Measurements from ENCODE around the gene NCOA5. TPM values are rescaled to one million over a fixed set of nuclear protein-coding genes. Genes with fewer than 3 reads are reported as not detected.

The NCOA5 gene
- total RNA-seq, 1 donor from 2014 or later, result 26.2 TPM

- no peak for TF ChIP-seq CTCF (IDR thresholded peaks at IDR 0.05)
- Mint-ChIP-seq H3K4me1 (ENCODE audit: low read depth) (peaks cover 20% of the 10 kb centered on the region), H3K4me3 (ENCODE audit: unreplicated experiment) (no peak overlapping the region), H3K36me3 (ENCODE audit: low read depth) (peaks cover 59% of the 10 kb centered on the region), H3K9me3 (ENCODE audit: low read depth) (no peaks in the 10 kb centered on the region), H3K27ac (ENCODE audit: unreplicated experiment) (no peak overlapping the region), H3K27me3 (ENCODE audit: low read depth) (peaks cover 2% of the 10 kb centered on the region)
- DNase-seq (ENCODE audit: low spot score), result no peak
Observed at GRCh38 chr20:46062151-46062550, 27.6 kb downstream of the NCOA5 start.

DNA sequence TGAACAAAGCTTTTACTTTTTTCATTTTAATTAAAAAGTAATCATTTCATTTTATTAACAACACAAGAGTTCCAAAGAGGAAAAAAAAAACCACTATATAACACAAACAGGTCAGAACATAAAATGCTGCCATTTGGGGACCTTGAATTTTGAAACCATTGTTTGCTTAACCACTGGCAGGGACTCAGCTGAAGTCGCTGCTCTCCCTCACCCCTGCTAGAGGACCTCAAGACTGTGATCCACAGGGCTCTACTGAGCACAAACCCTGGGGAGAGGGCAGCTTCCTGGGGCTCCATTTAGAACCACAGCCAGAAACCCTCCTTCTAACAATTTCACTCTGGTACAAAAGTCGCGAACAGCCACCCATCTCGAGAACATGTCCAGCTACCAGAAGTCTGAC lies 28.8 kb downstream of the NCOA5 start:
- Mint-ChIP-seq H3K27me3 (ENCODE audit: low read depth) (peaks cover 7% of the 10 kb centered on the region), H3K27ac (ENCODE audit: unreplicated experiment) (no peak overlapping the region), H3K4me1 (ENCODE audit: low read depth) (peaks cover 20% of the 10 kb centered on the region), H3K9me3 (ENCODE audit: low read depth) (no peaks in the 10 kb centered on the region), H3K36me3 (ENCODE audit: low read depth) (peaks cover 55% of the 10 kb centered on the region), H3K4me3 (ENCODE audit: unreplicated experiment) (no peak overlapping the region)
- DNase-seq (ENCODE audit: low spot score), result no peak
- TF ChIP-seq CTCF (IDR thresholded peaks at IDR 0.05), result no peak

- Mint-ChIP-seq H3K36me3 (ENCODE audit: low read depth) (peaks cover 49% of the 10 kb centered on the region), H3K27me3 (ENCODE audit: low read depth) (peaks cover 10% of the 10 kb centered on the region), H3K4me1 (ENCODE audit: low read depth) (peaks cover 20% of the 10 kb centered on the region), H3K4me3 (ENCODE audit: unreplicated experiment) (no peak overlapping the region), H3K9me3 (ENCODE audit: low read depth) (no peaks in the 10 kb centered on the region), H3K27ac (ENCODE audit: unreplicated experiment) (no peak overlapping the region)
- no peak for TF ChIP-seq CTCF (IDR thresholded peaks at IDR 0.05)
- DNase-seq (ENCODE audit: low spot score), result no peak
Observed at GRCh38 chr20:46060301-46060881, 29.4 kb downstream of the NCOA5 start.

DNA sequence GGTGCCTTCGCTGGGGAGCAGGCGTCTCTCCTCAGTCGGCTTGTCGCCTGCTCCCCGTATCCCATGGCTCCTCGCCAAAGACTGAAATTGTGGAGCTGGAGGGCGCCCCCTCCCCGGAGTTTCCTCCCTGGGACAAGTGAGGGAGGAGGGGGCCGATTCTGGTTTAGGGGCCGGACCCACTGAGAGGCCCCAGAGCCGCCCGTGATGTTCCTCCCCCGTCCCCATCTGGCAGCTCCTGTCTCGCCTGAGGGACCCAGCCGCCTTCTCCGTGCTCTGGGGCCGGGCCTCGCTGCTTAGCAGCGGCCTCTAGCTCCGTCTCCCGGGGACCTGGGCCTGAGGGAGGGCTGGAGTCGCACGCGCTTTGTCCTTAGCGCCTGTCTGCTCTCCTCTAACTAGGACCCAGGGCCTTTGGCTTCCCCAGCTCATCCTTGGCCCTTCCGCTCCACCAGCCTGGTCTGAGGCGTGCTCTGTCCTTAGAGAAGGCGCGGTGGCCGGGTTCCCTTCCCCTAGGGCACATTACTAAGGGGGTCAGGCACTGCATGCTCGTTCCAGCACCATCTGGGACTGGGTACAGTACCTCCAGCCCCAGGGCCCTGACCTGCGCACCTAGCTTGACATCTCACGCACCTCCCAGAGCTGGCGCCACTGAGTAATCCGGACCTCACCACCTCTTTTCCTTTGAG lies 31.0 kb downstream of the NCOA5 start:
- Mint-ChIP-seq H3K36me3 (ENCODE audit: low read depth) (peaks cover 33% of the 10 kb centered on the region), H3K4me3 (ENCODE audit: unreplicated experiment) (peak overlapping the region; percentile 60), H3K27me3 (ENCODE audit: low read depth) (peaks cover 20% of the 10 kb centered on the region), H3K27ac (ENCODE audit: unreplicated experiment) (no peak overlapping the region), H3K4me1 (ENCODE audit: low read depth) (peaks cover 20% of the 10 kb centered on the region), H3K9me3 (ENCODE audit: low read depth) (no peaks in the 10 kb centered on the region)
- no peak for DNase-seq (ENCODE audit: low spot score)
- TF ChIP-seq CTCF (IDR thresholded peaks at IDR 0.05), result no peak

- Mint-ChIP-seq H3K36me3 (ENCODE audit: low read depth) (peaks cover 27% of the 10 kb centered on the region), H3K9me3 (ENCODE audit: low read depth) (no peaks in the 10 kb centered on the region), H3K27me3 (ENCODE audit: low read depth) (peaks cover 22% of the 10 kb centered on the region), H3K27ac (ENCODE audit: unreplicated experiment) (no peak overlapping the region), H3K4me1 (ENCODE audit: low read depth) (peaks cover 20% of the 10 kb centered on the region), H3K4me3 (ENCODE audit: unreplicated experiment) (peak overlapping the region; percentile 60)
- no peak for DNase-seq (ENCODE audit: low spot score)
- peak; percentile 71 for TF ChIP-seq CTCF (IDR thresholded peaks at IDR 0.05)
Observed at GRCh38 chr20:46057856-46058598, 31.7 kb downstream of the NCOA5 start.

Measured in chondrocyte (in vitro differentiated cells).